Spleen (tissue), 7 donors: Measurements from ENCODE around the gene CTAGE15.
"Not testable (repeated sequence)": the region's sequence is repeated elsewhere in the genome, so short reads cannot be mapped to it uniquely, and the experiment has no call there.

Source experiments
- POLR2A ChIP-seq, 3 donors: fragments of 450-650 bp; IDR thresholded peaks; one replicate each; pipeline ENCODE4 v1.5.1; 2017; ENCODE audit warnings: antibody characterized with exemption in 3 of 3, mild to moderate bottlenecking in 1 of 3
- TF ChIP-seq, protein P1 (sequence below), 11 experiments: fragments of 200-600 bp in 7 of 11; fragments of 450-650 bp in 4 of 11; sonication (generic) in 4 of 11; IDR thresholded peaks in 8 of 11; conservative IDR thresholded peaks in 3 of 11; 1 replicate in 7 of 11; 2 replicates in 4 of 11; pipeline versions ENCODE4 v1.4.0 to v1.8.0; 2016 to 2021; ENCODE audit warnings: antibody characterized with exemption in 11 of 11, inconsistent platforms in 4 of 11, mild to moderate bottlenecking in 1 of 11
- donor health status: DM: no; HTN: no; CAD: no; lungs with moderate emphysema.
- donor health status: DM: no; HTN: no; CAD: no.
- donor health status: DM: no; HTN: no; CAD: no.

DNA sequence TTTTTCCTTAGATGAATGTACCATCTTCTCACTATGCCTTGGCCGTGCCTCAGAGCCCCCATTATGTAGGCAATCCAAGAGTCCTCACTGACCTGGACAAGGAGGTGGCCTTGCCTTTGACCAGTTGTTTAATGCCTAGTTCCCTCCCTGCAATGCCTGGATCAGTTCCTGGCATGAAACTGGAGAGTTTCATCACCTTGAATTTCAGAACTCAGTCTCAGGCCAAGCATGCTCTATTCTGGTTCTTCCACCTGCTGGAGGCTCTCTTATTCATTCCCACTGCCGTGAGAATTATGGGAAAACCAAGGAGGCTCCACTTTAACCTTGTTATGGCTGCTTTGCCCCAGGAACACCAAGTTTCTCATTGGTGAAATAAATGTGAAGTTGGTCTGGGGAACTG lies 31.9 kb downstream of the CTAGE15 start:
- TF ChIP-seq, protein P1, sequence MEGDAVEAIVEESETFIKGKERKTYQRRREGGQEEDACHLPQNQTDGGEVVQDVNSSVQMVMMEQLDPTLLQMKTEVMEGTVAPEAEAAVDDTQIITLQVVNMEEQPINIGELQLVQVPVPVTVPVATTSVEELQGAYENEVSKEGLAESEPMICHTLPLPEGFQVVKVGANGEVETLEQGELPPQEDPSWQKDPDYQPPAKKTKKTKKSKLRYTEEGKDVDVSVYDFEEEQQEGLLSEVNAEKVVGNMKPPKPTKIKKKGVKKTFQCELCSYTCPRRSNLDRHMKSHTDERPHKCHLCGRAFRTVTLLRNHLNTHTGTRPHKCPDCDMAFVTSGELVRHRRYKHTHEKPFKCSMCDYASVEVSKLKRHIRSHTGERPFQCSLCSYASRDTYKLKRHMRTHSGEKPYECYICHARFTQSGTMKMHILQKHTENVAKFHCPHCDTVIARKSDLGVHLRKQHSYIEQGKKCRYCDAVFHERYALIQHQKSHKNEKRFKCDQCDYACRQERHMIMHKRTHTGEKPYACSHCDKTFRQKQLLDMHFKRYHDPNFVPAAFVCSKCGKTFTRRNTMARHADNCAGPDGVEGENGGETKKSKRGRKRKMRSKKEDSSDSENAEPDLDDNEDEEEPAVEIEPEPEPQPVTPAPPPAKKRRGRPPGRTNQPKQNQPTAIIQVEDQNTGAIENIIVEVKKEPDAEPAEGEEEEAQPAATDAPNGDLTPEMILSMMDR (IDR thresholded peaks at IDR 0.05 in 8 of 11, conservative IDR thresholded peaks at IDR 0.05 in 3 of 11), result not testable (repeated sequence)
- TF ChIP-seq POLR2A (IDR thresholded peaks at IDR 0.05), result not testable (repeated sequence)
